DMS53 treated with DMSO at 0.1 percent for 48 hours (cell line): Measurements from ENCODE around the gene ERLEC1.
"Not testable (repeated sequence)": the region's sequence is repeated elsewhere in the genome, so short reads cannot be mapped to it uniquely, and the experiment has no call there.

Experiments used
- DNase-seq: peaks from one replicate; lab custom pipeline; 2025; ENCODE audit not compliant: unreplicated experiment; lab: John Stamatoyannopoulos, UW

Gene ERLEC1

GRCh38 chr2:53786705-53787613, at the start of gene ERLEC1, which contains the start of gene ASB3:
ERLEC1 (plus strand) TSS chr2:53787044; CDS start chr2:53787211, 167 bp downstream.
ASB3 (minus strand) TSS chr2:53786953; CDS start chr2:53765572, 21,381 bp downstream.
- peak; percentile 72 for DNase-seq

DNA sequence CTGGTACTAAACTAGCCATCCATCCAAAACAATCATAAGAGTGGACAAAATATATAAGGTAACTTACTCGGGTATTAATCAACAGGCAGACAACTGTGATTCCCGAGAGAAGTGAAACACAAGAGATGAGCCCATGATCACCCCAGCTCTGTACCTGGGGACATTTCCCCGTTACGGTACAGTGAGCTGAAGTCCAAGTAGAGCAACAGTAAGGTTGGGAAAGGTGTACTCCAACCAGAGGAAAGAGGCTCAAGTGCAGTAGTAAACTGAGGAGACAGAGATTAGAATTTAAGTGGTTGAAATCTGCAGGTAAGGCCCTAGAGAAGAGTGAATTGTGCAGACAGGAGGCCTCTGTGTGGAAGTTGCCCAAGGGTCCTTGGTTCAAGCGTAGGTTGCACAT, 49.8 kb upstream of the ERLEC1 start:
- DNase-seq: no peak

DNA sequence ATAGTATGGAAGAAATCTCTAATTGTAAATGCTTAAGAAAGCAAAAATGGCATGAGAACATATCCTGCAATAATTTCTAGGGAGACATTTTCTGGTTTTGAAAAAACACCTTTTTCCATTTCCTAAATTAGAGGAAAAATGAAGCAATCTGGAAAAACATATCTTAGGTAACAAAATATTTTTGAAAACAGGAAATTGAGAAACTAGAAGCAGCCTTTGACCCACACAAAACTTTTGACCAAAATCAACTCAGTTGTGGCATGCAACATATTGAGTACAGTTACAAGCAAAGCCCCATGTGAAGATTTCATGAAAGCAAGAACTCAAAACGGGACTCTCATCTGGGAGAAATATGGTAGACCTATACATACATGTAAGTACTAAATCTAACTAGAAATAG, 47.8 kb upstream of the ERLEC1 start:
- no peak for DNase-seq

DNA sequence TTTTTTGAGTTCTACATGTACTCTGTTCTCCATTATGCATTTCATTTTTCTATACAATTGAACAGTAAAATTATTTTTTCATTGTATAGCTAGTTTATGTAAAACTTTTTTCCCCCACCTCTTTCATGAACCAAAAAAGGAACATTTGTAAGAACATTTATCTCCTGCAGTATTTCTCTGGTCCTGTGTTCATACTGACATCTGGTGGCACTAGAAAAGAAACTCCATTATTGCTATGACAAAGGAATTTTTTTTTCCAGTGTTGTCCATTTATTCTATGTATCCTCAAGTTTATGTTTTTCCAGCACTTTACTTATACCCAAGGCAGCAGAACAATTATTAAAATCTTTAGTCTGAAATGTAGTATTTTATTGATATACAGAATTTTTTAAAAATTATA, 46.7 kb upstream of the ERLEC1 start:
- DNase-seq: peak; percentile 39

GRCh38 chr2:53744395-53745065, 42.3 kb upstream of the ERLEC1 start:
- DNase-seq: no peak

GRCh38 chr2:53750041-53750768, 36.6 kb upstream of the ERLEC1 start:
- DNase-seq: no peak

DNA sequence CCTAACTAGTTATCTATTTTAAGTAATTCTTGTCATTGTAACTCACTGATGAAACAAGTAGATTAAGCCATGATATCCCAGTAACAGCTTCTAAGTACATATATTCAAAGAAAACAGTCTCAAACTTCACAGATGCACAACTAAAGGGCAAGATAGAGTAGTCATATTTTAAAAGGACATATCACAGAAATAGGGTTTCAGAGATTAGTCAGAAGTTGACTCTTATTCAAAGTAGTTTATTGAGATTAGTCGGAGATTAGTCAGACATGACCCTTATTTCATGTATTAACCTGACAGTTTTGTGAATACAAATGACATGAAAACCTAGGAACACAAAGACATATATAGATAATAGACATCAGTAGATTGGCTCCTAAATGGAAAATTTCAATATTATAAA, 35.1 kb upstream of the ERLEC1 start:
- DNase-seq: no peak

DNA sequence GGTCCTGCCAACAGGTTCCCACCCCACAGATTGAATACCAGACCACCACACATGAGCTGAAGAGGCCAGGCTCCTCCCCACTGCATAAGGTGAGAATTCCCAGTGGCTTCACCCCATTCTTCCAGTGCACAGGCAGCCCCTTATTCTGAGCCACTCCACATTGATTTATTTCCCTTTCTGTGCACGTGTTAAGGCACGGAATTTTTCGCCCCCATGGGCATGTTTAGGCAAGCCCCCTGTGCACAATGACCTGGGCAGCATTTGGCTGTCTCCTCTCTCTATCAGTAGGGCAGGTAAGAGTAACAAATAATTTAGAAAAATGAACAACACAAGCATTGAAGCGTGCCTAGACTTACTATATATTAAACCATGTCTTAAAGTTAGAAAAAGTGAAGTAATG, 34.5 kb upstream of the ERLEC1 start:
- DNase-seq: no peak

DNA sequence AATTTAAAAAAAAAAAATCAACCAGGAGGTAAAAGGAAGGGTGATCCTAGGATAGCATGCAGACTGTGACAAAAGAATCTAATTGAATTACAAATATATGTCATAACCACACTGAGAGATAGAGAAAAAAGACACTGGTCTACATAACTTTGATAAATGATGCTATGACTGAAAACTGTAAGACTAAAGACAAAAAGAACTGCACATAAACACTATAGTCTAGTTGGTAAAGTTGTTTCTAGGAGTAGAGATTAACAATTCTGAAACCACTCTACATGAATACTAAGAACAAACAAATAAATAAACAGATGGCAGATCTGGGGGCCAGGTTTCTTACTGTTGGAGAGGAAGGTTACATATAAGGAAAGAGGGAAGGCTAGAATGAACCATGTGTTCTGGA, 33.8 kb upstream of the ERLEC1 start:
- DNase-seq: no peak

DNA sequence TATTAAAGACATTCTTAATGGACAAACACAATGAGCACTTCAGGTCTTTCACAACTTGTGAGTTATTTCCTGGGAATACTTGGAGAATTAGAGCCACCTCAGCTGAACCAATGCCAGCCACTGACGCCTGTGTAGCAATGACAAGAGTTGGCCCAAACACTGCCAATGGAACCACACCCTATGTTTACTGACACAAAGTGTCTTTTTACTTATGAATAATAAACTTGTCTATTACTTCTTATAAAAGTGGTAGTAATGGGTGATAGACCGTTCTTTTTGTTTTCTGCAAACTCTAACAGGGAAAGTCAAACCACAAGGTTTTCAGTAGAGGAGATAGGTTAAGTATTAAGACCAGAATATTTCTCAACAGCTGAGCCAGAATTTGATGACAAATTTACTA, 31.7 kb upstream of the ERLEC1 start:
- DNase-seq: no peak

- DNase-seq: no peak
Observed at GRCh38 chr2:53756644-53757043, 30.2 kb upstream of the ERLEC1 start.

- DNase-seq: not testable (repeated sequence)
Observed at GRCh38 chr2:53757206-53757605, 29.6 kb upstream of the ERLEC1 start.

GRCh38 chr2:53765767-53766166, 21.1 kb upstream of the ERLEC1 start:
- DNase-seq: peak; percentile 47

DNA sequence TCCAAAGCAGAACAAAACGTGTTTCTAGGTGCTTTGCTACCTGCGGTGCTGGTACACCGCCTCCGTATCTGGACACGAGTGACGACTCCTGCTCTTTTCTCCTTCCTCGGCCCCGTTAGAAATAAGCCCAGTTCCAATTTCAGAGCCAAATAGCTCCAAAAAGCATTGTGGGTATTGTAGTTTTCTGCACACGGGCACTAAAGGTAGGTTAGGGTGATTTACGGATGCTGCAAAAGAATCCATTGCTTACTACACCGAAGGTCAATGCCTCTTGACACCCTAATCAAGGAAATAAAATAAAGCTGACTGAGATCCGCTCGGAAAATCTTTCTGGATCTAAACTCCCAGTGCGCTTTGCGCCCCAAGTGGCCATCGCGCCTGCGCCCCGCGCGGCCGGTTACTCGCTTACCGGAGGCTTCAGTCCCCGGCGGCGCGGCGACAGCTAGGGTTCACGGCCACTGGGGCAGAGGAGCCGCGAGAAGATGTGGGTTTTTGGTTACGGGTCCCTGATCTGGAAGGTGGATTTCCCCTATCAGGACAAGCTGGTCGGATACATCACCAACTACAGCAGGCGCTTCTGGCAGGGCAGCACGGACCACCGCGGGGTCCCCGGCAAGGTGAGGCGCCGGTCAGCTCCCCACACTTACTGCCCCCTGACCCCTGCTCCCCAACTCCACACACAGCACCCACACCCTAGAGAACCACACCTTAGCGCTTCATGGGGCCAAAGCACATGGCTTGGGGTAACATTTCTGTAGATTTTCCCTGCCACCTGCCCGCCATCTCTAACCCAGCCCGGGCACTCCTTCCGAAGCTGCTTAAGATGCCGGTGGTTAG, 19.2 kb upstream of the ERLEC1 start, which contains the start of gene CHAC2:
TSS of gene CHAC2 (plus strand) at position 400 of the 837 bp plus-strand sequence. CDS start at position 483, 83 bp downstream.
- peak; percentile 87 for DNase-seq

- DNase-seq: no peak
Observed at GRCh38 chr2:53768242-53768542, 18.7 kb upstream of the ERLEC1 start.

GRCh38 chr2:53769318-53769945, 17.4 kb upstream of the ERLEC1 start:
- DNase-seq: no peak

- DNase-seq: no peak
Observed at GRCh38 chr2:53770264-53770663, 16.6 kb upstream of the ERLEC1 start.

DNA sequence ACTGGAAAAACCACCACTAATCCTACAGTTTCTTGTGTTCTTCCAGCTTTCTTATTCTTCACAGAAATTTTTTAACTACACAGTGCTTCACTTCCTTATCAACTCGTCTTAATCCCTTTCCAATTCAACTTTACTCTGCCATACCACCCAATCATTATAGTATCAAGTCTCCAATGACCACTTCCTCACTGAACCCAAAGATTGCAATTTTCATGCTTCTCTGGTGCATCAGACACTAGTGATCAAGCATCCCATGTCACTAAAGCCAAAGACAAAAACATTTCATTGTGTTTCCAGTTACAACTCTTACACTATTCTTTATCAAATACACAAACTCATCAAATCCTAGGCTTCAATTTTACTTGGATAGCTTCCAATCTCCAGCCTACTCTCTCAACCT, 9.7 kb upstream of the ERLEC1 start:
- no peak for DNase-seq

GRCh38 chr2:53778536-53779162, 8.2 kb upstream of the ERLEC1 start:
- DNase-seq: no peak

GRCh38 chr2:53780056-53780455, 6.8 kb upstream of the ERLEC1 start:
- DNase-seq: no peak
